ENCODE results near the gene CD8A. TPM values are rescaled to one million over a fixed set of nuclear protein-coding genes. Genes with fewer than 3 reads are reported as not detected.
"Not testable (repeated sequence)": the region's sequence is repeated elsewhere in the genome, so short reads cannot be mapped to it uniquely, and the experiment has no call there.

Gene CD8A
- total RNA-seq: 1 to 10 TPM; 1.3 to 1.9 TPM
- long read RNA-seq, donor 1: 0 reads
- long read RNA-seq, donor 2, partial matches to known transcripts: 4 of 7 reads
- long read RNA-seq, donor 2, other reads (novel, unspliced or antisense): 0 of 7 reads

DNA sequence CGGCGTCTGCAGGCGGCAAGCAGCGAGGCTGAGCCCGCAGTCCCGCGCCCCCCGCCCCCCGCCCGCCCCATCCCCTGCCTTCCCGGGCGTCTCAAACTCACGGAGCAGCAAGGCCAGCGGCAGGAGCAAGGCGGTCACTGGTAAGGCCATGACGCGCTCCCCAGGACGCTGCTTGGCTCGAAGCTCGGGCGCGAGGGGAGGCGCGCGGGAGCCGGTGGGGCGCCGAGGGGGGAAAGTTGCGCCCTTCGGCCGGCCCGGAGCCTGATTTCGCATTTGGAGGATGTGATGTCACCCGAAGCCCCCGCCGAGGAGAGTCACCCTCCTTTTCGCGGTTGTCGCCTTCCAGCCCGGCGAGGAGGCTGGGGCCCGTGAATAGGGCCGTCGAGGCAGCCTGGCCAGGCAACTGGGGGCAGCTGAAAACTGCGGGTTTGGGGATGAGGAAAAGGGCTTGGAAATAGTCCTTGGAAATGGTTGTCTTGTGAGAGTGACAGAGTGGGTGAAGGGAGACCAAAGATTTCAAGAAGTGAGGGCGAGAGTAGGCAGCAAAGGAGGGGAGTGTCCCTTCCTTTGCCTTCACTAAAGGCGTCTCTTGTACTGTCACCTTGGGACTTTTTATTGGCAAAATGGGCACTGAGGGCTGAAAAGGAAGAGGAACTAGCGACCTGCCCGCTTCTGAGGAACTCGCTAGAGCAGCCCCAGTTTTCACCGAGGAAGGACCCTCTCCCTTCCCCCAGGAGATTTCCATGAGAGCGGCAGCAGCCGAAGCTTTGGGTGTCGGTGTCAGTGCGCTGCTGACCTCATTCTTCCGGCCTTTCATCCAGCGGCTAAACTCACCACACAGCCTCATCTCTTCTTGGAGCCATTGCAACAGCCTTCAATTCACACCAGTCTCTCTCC, at the start of gene CD8A:
Gene CD8A (minus strand): TSS at position 238 of the 897 bp plus-strand sequence. CDS start 88 bp downstream, at position 150.
- intact Hi-C loops (cut with DNase I): no loop called here
- no peak for DNase-seq (ENCODE audit: low spot score)

- intact Hi-C loops (cut with DNase I); DNase-seq (ENCODE audit: low spot score): not testable (repeated sequence)
Measured at GRCh38 chr2:86839871-86840548, 49.3 kb upstream of the CD8A start.

- intact Hi-C loops (cut with DNase I); DNase-seq (ENCODE audit: low spot score): not testable (repeated sequence)
Measured at GRCh38 chr2:86839455-86839854, 48.7 kb upstream of the CD8A start.

GRCh38 chr2:86837714-86838113, 47.0 kb upstream of the CD8A start:
- intact Hi-C loops (cut with DNase I); DNase-seq (ENCODE audit: low spot score): not testable (repeated sequence)

DNA sequence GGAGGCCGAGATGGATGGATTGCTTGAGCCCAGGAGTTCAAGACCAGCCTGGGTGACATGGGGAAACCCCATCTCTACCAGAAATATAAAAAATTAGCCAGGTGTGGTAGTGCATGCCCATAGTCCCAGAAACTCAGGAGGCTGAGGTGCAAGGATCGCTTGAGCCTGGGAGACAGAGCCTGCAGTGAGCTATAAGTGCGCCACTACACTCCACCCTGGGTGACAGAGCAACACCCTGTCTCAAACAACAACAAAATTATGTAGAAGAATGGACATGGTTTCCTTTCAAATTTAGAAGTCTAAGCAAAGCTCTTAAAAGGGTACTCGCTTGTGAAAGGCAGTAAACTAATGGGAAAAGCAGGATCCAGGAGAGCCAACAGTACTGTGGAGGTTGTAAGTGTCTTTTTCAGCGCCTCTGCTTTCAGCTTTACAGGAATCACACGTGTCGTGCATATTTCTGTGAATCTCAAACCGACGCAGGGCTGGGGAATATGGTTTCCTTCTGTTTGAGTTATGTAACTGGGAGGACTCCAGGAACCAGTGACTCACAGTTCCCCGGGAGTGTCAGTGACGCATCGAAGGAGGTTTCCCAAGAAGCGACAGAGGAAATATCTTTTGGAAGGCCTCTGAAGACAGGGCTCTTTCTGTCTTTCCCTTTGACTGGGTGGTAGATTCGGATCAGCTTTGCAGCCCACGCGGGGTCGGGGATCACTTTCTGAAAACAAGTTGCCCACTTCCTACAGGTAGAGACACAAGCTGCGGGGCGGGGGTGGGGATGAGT, 46.4 kb upstream of the CD8A start:
- intact Hi-C loops (cut with DNase I): not testable (repeated sequence)
- DNase-seq (ENCODE audit: low spot score): peak; percentile 88

- intact Hi-C loops (cut with DNase I); DNase-seq (ENCODE audit: low spot score): not testable (repeated sequence)
Measured at GRCh38 chr2:86835548-86835889, 44.8 kb upstream of the CD8A start.

- no peak for DNase-seq (ENCODE audit: low spot score)
- intact Hi-C loops (cut with DNase I): no loop called here
Measured at GRCh38 chr2:86833315-86833714, 42.6 kb upstream of the CD8A start.

DNA sequence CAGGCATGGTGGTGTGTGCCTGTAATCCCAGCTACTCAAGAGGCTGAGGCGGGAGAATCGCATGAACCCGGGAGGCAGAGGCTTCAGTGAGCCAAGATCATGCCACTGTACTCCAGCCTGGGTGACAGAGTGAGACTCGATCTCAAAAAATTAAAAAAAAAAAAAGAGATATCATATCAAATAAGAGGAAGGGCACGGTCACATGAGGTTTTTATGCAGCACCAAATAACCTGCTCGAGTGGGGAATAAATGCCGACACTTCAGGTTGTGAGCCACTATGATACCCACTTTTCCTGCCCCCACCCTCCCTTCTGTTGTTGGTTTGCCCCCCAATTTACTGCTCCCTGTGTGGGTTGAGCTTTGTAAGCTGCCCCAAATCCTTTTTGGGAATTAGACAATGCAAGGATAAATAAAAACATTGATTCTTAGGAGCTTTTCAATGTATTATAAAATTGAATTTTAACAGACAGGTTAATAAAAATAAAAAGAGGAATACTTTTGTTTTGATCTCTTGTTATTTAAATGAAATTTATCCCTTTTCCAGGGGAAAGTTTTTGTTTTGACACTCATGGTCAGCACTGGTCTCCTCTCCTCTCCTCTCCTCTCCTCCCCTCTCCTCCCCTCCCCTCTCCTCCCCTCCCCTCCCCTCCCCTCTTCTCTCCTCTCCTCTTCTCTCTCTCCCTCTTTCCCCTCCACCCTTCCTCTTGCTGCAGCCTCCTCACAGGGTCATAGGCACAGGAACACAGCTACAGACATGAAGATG, 41.8 kb upstream of the CD8A start:
- no peak for DNase-seq (ENCODE audit: low spot score)
- intact Hi-C loops (cut with DNase I): no loop called here

- no peak for DNase-seq (ENCODE audit: low spot score)
- intact Hi-C loops (cut with DNase I): no loop called here
Measured at GRCh38 chr2:86831537-86831936, 40.8 kb upstream of the CD8A start.

GRCh38 chr2:86826951-86827350, 36.2 kb upstream of the CD8A start:
- intact Hi-C loops (cut with DNase I): no loop called here
- DNase-seq (ENCODE audit: low spot score): no peak

- no peak for DNase-seq (ENCODE audit: low spot score)
- intact Hi-C loops (cut with DNase I): no loop called here
Measured at GRCh38 chr2:86825693-86826381, 35.1 kb upstream of the CD8A start.

DNA sequence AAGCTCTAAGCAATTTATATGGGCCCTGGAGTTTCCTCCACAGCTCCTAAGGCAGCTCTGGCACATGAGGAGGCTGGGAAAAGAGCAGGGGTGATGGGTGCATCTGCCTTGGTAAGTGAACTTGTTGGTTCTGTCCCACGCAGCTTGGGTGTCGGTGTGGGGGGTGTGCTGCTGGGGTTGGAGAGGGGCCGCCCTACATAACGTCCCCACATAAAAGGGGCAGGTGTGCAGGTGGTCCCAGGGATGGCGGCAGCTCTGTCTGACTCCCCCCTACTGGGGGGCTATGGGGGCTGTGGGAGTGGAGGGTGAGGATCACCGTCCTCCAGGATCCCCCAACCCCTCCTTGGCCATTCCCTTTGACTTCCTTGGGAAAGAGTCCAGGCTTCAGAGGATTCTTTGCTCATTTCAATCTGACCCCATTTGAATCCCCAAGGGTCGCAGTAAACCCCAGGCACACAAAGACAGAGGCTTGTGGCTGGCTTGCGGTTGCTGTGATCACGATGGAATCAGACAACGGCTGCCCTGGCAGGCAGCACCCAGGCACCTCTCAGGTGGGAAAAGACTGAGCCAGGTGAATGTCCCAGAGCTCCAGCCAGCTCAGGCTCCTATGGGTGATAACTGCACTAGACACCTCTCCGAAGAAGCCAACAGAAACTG, 34.5 kb upstream of the CD8A start:
- DNase-seq (ENCODE audit: low spot score): no peak
- intact Hi-C loops (cut with DNase I): no loop called here

DNA sequence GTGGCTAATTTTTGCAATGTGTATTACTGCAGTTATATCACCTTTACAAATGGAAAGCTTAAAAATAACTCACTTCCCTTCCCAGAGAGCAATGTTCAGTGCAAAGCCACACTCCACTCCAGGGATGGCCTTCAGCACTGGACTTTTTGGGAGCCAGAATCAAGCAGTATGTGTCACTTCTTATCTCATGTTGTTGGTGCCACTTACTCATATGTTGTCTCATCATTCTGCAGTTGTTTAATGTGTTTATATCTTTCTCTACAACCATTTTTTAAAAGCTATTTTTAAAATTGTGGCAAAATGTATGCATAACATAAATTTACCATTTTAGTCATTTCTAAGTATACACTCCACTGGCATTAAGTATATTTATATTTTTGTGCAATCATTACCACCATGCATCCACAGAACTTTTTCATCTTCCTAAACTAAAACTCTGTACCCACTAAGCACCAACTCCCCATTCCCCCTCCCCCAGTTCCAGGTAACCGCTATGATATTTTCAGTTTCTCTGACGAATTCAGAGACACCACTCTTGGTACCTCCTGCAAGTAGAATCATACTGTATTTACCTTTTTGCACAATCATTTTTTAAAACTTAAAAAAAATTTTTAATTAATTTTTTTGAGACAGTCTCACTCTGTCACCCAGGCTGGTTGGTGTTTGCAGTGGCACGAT, 32.1 kb upstream of the CD8A start:
- intact Hi-C loops (cut with DNase I): no loop called here
- no peak for DNase-seq (ENCODE audit: low spot score)

DNA sequence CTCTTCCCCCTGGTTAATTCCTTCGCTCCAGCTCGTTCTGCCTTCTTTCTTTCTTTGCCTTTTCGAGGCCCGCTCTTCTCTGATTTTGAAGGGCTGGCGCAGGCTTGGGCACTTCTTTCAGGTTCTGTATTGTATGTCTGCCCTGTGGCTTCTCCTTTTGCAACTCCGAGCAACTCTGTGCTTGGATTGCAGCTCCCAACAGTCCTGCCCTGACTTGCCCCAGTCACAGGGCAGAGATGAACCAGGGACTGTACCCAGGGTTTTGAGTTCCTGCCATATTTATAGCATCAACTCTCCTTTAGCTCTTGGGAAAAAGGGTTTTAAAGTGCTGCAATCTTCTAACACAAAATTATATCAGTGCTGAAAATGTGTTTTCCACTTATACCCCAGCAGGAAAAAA, 31.1 kb upstream of the CD8A start:
- intact Hi-C loops (cut with DNase I): no loop called here

DNA sequence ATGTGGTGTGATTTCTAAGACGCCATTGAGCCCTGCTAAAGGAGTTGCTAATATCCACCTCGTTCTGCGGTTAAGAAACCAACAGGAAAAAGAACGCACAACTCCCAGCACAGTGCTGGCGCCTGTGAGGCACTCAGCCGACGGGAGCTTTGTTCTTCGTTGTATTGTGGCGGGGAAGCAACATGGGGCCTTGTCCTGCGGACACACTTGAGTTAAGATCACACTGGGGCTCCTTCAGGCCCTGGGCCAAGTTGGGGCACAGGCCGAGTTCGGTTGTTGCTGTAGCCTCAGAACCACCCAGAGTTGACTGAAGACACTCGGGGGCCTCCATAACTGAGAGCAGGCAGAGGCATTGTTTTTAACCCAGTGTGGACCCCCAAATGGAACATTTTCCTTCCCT, 30.6 kb upstream of the CD8A start:
- intact Hi-C loops (cut with DNase I): no loop called here
- DNase-seq (ENCODE audit: low spot score): no peak

More for the DNA sequence above, 31.1 kb upstream of the CD8A start:
- no peak for DNase-seq (ENCODE audit: low spot score)

GRCh38 chr2:86818957-86819356, 28.2 kb upstream of the CD8A start:
- no peak for DNase-seq (ENCODE audit: low spot score)
- intact Hi-C loops (cut with DNase I): no loop called here

GRCh38 chr2:86818114-86818801, 27.5 kb upstream of the CD8A start:
- intact Hi-C loops (cut with DNase I): no loop called here
- no peak for DNase-seq (ENCODE audit: low spot score)
